ENCODE measurements around the gene RAI1. TPM values are rescaled to one million over a fixed set of nuclear protein-coding genes. Genes with fewer than 3 reads are reported as not detected.

The RAI1 gene
- total RNA-seq, 1 experiment from 2014 or later, result 7.6 TPM

GRCh38 chr17:17737961-17738894 is 57.0 kb downstream of the RAI1 start:
- DNase-seq (ENCODE audit: low read depth), result peak; percentile 57
- in situ Hi-C loops (cut with HindIII; ENCODE audit: low pct_unique_long_range_greater_than_20kb, low sequenced_read_pairs), result no loop called here

GRCh38 chr17:17738901-17739300 is 57.6 kb downstream of the RAI1 start:
- in situ Hi-C loops (cut with HindIII; ENCODE audit: low pct_unique_long_range_greater_than_20kb, low sequenced_read_pairs), result no loop called here
- DNase-seq (ENCODE audit: low read depth), result no peak

GRCh38 chr17:17739388-17740066 is 58.3 kb downstream of the RAI1 start:
- in situ Hi-C loops (cut with HindIII; ENCODE audit: low pct_unique_long_range_greater_than_20kb, low sequenced_read_pairs), result no loop called here
- DNase-seq (ENCODE audit: low read depth), result no peak

GRCh38 chr17:17740615-17741348 is 59.5 kb downstream of the RAI1 start:
- in situ Hi-C loops (cut with HindIII; ENCODE audit: low pct_unique_long_range_greater_than_20kb, low sequenced_read_pairs), result no loop called here
- DNase-seq (ENCODE audit: low read depth), result no peak

GRCh38 chr17:17741349-17742023 is 60.2 kb downstream of the RAI1 start:
- in situ Hi-C loops (cut with HindIII; ENCODE audit: low pct_unique_long_range_greater_than_20kb, low sequenced_read_pairs), result no loop called here
- no peak for DNase-seq (ENCODE audit: low read depth)

GRCh38 chr17:17742133-17742621 is 60.9 kb downstream of the RAI1 start:
- DNase-seq (ENCODE audit: low read depth), result no peak
- in situ Hi-C loops (cut with HindIII; ENCODE audit: low pct_unique_long_range_greater_than_20kb, low sequenced_read_pairs), result no loop called here

GRCh38 chr17:17742688-17743390 is 61.6 kb downstream of the RAI1 start:
- in situ Hi-C loops (cut with HindIII; ENCODE audit: low pct_unique_long_range_greater_than_20kb, low sequenced_read_pairs), result no loop called here
- no peak for DNase-seq (ENCODE audit: low read depth)

- no peak for DNase-seq (ENCODE audit: low read depth)
- in situ Hi-C loops (cut with HindIII; ENCODE audit: low pct_unique_long_range_greater_than_20kb, low sequenced_read_pairs), result no loop called here
Measured at GRCh38 chr17:17743391-17744112, 62.3 kb downstream of the RAI1 start.

- in situ Hi-C loops (cut with HindIII; ENCODE audit: low pct_unique_long_range_greater_than_20kb, low sequenced_read_pairs), result no loop called here
- DNase-seq (ENCODE audit: low read depth), result no peak
Measured at GRCh38 chr17:17744116-17744515, 62.9 kb downstream of the RAI1 start.

GRCh38 chr17:17745476-17746455 is 64.5 kb downstream of the RAI1 start:
- in situ Hi-C loops (cut with HindIII; ENCODE audit: low pct_unique_long_range_greater_than_20kb, low sequenced_read_pairs), result no loop called here
- DNase-seq (ENCODE audit: low read depth), result no peak

- no peak for DNase-seq (ENCODE audit: low read depth)
- in situ Hi-C loops (cut with HindIII; ENCODE audit: low pct_unique_long_range_greater_than_20kb, low sequenced_read_pairs), result no loop called here
Measured at GRCh38 chr17:17748179-17748578, 66.9 kb downstream of the RAI1 start.

- no peak for DNase-seq (ENCODE audit: low read depth)
- in situ Hi-C loops (cut with HindIII; ENCODE audit: low pct_unique_long_range_greater_than_20kb, low sequenced_read_pairs), result no loop called here
Measured at GRCh38 chr17:17748604-17749003, 67.3 kb downstream of the RAI1 start.

GRCh38 chr17:17749025-17749772 is 67.9 kb downstream of the RAI1 start:
- no peak for DNase-seq (ENCODE audit: low read depth)
- in situ Hi-C loops (cut with HindIII; ENCODE audit: low pct_unique_long_range_greater_than_20kb, low sequenced_read_pairs), result no loop called here

GRCh38 chr17:17749921-17750320 is 68.7 kb downstream of the RAI1 start:
- no peak for DNase-seq (ENCODE audit: low read depth)

GRCh38 chr17:17750881-17751280 is 69.6 kb downstream of the RAI1 start:
- in situ Hi-C loops (cut with HindIII; ENCODE audit: low pct_unique_long_range_greater_than_20kb, low sequenced_read_pairs), result no loop called here
- DNase-seq (ENCODE audit: low read depth), result no peak

More at GRCh38 chr17:17749921-17750320, 68.7 kb downstream of the RAI1 start:
- in situ Hi-C loops (cut with HindIII; ENCODE audit: low pct_unique_long_range_greater_than_20kb, low sequenced_read_pairs), result no loop called here
